Endothelial cell of umbilical vein (primary cell): ENCODE measurements around the gene ZNF160. TPM values are rescaled to one million over a fixed set of nuclear protein-coding genes. Genes with fewer than 3 reads are reported as not detected.

Experiments
- BruUV-seq: library from RNA; stranded (reverse); fragments of 400-500 nt; replicated peaks from 2 replicates; lab custom pipeline; 2021; lab: Mats Ljungman, UMichigan
- CTCF ChIA-PET: fragments of 300-600, 350-600 bp; sonication (Branson Sonifier 250); formaldehyde crosslinking; loops from one replicate; lab custom pipeline; 2021; ENCODE audit warnings: antibody characterized with exemption, inconsistent platforms; lab: Charles Lee
- POLR2A ChIA-PET: fragments of 300-600, 350-600 bp; sonication (Branson Sonifier 250); formaldehyde crosslinking; loops from one replicate; lab custom pipeline; 2021; ENCODE audit warnings: antibody characterized with exemption, inconsistent platforms; lab: Charles Lee
- DNase-seq: peaks from one replicate; pipeline ENCODE4 v3.0.0-alpha.2; 2011; ENCODE audit warnings: low read depth, low spot score
- FAIRE-seq: peaks from 2 replicates; lab custom pipeline; 2011; peaks lifted over from hg19 to GRCh38; lab: Jason Lieb, UNC
- H2AFZ ChIP-seq: 2 replicates; pipeline ENCODE4 v1.6.0; 2012; ENCODE audit warnings: low read depth, low read length, control low read depth, inconsistent platforms
- H3K27ac ChIP-seq: 2 replicates; pipeline ENCODE4 v1.5.1; 2011; ENCODE audit warnings: low read depth, mild to moderate bottlenecking, control low read depth, low read length, moderate library complexity; ENCODE audit not compliant: insufficient read depth
- H3K27me3 ChIP-seq, 2 experiments: 2 replicates each; pipeline versions ENCODE4 v1.6.0 to v1.6.1; 2011; ENCODE audit warnings: low read length in 2 of 2, mixed read lengths in 1 of 2; ENCODE audit not compliant: control insufficient read depth in 2 of 2, insufficient read depth in 2 of 2
- H3K36me3 ChIP-seq, 2 experiments: 2 replicates in 1 of 2; 3 replicates in 1 of 2; pipeline ENCODE4 v1.5.1; 2011; ENCODE audit warnings: low read length in 2 of 2, mild to moderate bottlenecking in 1 of 2, moderate library complexity in 1 of 2; ENCODE audit not compliant: control insufficient read depth in 2 of 2, insufficient read depth in 2 of 2; ENCODE audit errors: extremely low read depth in 1 of 2
- H3K4me1 ChIP-seq: 3 replicates; pipeline ENCODE4 v1.5.1; 2011; ENCODE audit warnings: mild to moderate bottlenecking, low read length; ENCODE audit not compliant: control insufficient read depth, insufficient read depth; ENCODE audit errors: extremely low read depth
- H3K4me2 ChIP-seq: 2 replicates; pipeline ENCODE4 v1.6.1; 2011; ENCODE audit warnings: low read length, control low read depth, mixed read lengths; ENCODE audit not compliant: insufficient read depth
- H3K4me3 ChIP-seq, 3 experiments: fragments of 200-600 bp in 1 of 3; sonication (generic), shearing (Covaris generic) in 1 of 3; replicated peaks in 1 of 3; 2 replicates each; pipeline ENCODE4 v1.5.1; 2011 to 2016; ENCODE audit warnings: control low read depth in 3 of 3, low read length in 3 of 3, mild to moderate bottlenecking in 2 of 3, inconsistent platforms in 1 of 3, low read depth in 1 of 3, moderate library complexity in 1 of 3; ENCODE audit not compliant: insufficient read depth in 1 of 3
- H3K79me2 ChIP-seq: 2 replicates; pipeline ENCODE4 v1.6.0; 2012; ENCODE audit warnings: low read length, inconsistent platforms; ENCODE audit not compliant: control insufficient read depth, insufficient read depth
- H3K9ac ChIP-seq: replicated peaks from 2 replicates; pipeline ENCODE3; 2011; ENCODE audit warnings: low read length, control low read depth; ENCODE audit not compliant: insufficient read depth; ENCODE audit errors: extremely low read depth
- H3K9me1 ChIP-seq: replicated peaks from 3 replicates; pipeline ENCODE4 v1.6.0; 2011; ENCODE audit warnings: mild to moderate bottlenecking, low read length; ENCODE audit not compliant: control insufficient read depth, insufficient read depth; ENCODE audit errors: extremely low read depth
- H3K9me3 ChIP-seq: replicated peaks from 2 replicates; pipeline ENCODE4 v1.5.1; 2012; ENCODE audit warnings: low read length, inconsistent platforms; ENCODE audit not compliant: control insufficient read depth, insufficient read depth
- H4K20me1 ChIP-seq: replicated peaks from 2 replicates; pipeline ENCODE3; 2011; ENCODE audit warnings: mild to moderate bottlenecking, low read length; ENCODE audit not compliant: control insufficient read depth, insufficient read depth; ENCODE audit errors: extremely low read depth
- EZH2 ChIP-seq: IDR thresholded peaks from 2 replicates; pipeline ENCODE4 v1.6.1; 2012; ENCODE audit warnings: borderline replicate concordance, low read depth, mild to moderate bottlenecking, moderate library complexity, low read length, inconsistent platforms; ENCODE audit not compliant: severe bottlenecking
- FOS ChIP-seq: IDR thresholded peaks from 2 replicates; pipeline ENCODE4 v1.6.1; 2011; ENCODE audit warnings: mild to moderate bottlenecking, low read length, moderate library complexity, borderline replicate concordance; ENCODE audit not compliant: insufficient read depth
- GATA2 ChIP-seq: IDR thresholded peaks from 2 replicates; pipeline ENCODE4 v1.7.0; 2011; ENCODE audit warnings: low read depth, mild to moderate bottlenecking, moderate library complexity, mixed read lengths, low read length; ENCODE audit not compliant: insufficient read length, insufficient read depth
- JUN ChIP-seq: IDR thresholded peaks from 2 replicates; pipeline ENCODE4 v1.6.1; 2011; ENCODE audit warnings: borderline replicate concordance, low read depth; ENCODE audit not compliant: insufficient read length, insufficient read depth
- MYC ChIP-seq: IDR thresholded peaks from one replicate; pipeline ENCODE4 v1.6.1; 2011; ENCODE audit warnings: mild to moderate bottlenecking, low read depth, low read length
- POLR2A ChIP-seq: IDR thresholded peaks from 2 replicates; pipeline ENCODE4 v1.6.1; 2012; ENCODE audit warnings: low read depth, mild to moderate bottlenecking, control low read depth, low read length
- POLR2AphosphoS5 ChIP-seq: IDR thresholded peaks from 2 replicates; pipeline ENCODE4 v1.6.1; 2012; ENCODE audit warnings: low read depth, mild to moderate bottlenecking, control low read depth, low read length, moderate library complexity; ENCODE audit not compliant: insufficient read depth
- dilution Hi-C: fragments of 300-500 bp; cut with MboI; formaldehyde crosslinking; loops from one replicate; pipeline ENCODE4 v1.15.0; 2019; ENCODE audit warnings: low sequenced_read_pairs; ENCODE audit not compliant: extremely low pct_ligation_motif_present
- intact Hi-C: fragments of 100-400 bp; cut with micrococcal nuclease; formaldehyde crosslinking; loops from one replicate; pipeline ENCODE4 v1.10.0; 2022
- polyA plus RNA-seq, 4 experiments: library from polyadenylated mRNA; depleted of rRNA in 3 of 4; stranded (reverse) in 3 of 4; unstranded in 1 of 4; fragments of >200 nt; gene quantifications; 2 replicates each; pipeline versions ENCODE4 v1.2.1 to v1.2.3, GENCODE V29; 2011 to 2012; ENCODE audit warnings: missing spikeins in 1 of 4
- total RNA-seq: library from RNA; stranded (reverse); gene quantifications from 2 replicates; pipeline ENCODE4 v1.2.3, GENCODE V29; 2021
- TF ChIP-seq, protein P1 (sequence below), 2 donors: IDR thresholded peaks; 1 replicate in 1 of 2; 2 replicates in 1 of 2; pipeline ENCODE4 v1.5.1; 2011; ENCODE audit warnings: low read length in 2 of 2, mild to moderate bottlenecking in 2 of 2, moderate library complexity in 2 of 2, control low read depth in 1 of 2, inconsistent platforms in 1 of 2, low read depth in 1 of 2; ENCODE audit not compliant: insufficient read depth in 1 of 2; ENCODE audit errors: extremely low read depth in 1 of 2
- TF ChIP-seq, protein P2 (sequence below): IDR thresholded peaks from 2 replicates; pipeline ENCODE4 v1.6.1; 2011; ENCODE audit not compliant: insufficient read depth, insufficient read length

Gene ZNF160
- total and polyA plus RNA-seq, 2 donors (not counting 3 experiments of a cell fraction or from before 2014, with no cell fraction given) = 11.3 to 16.4 TPM

DNA sequence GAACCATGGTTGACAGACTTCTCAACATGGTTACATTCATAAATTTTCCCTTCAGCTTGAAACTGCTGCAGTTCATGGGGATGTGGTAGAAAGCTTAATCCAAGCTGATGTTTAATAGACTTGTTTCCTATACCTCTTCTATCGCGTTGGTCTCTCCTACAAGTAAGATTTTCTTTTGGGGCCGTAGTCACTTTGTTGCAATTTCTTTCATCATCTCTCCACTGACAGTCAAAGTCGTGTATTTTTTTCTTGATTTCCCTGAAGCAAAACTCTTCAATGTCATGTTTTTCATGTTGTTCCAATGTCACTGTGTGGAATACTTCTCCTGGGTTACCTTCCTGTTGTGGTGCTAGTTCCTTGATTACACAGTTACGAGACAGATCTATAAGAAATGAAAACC is 6.3 kb upstream of the ZNF160 start:
- no peak for FAIRE-seq
- TF ChIP-seq FOS (no peak), JUN (no peak), POLR2AphosphoS5 (no peak), MYC (no peak), EZH2 (no peak), POLR2A (no peak), GATA2 (no peak)
- TF ChIP-seq, protein P1, sequence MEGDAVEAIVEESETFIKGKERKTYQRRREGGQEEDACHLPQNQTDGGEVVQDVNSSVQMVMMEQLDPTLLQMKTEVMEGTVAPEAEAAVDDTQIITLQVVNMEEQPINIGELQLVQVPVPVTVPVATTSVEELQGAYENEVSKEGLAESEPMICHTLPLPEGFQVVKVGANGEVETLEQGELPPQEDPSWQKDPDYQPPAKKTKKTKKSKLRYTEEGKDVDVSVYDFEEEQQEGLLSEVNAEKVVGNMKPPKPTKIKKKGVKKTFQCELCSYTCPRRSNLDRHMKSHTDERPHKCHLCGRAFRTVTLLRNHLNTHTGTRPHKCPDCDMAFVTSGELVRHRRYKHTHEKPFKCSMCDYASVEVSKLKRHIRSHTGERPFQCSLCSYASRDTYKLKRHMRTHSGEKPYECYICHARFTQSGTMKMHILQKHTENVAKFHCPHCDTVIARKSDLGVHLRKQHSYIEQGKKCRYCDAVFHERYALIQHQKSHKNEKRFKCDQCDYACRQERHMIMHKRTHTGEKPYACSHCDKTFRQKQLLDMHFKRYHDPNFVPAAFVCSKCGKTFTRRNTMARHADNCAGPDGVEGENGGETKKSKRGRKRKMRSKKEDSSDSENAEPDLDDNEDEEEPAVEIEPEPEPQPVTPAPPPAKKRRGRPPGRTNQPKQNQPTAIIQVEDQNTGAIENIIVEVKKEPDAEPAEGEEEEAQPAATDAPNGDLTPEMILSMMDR (IDR thresholded peaks at IDR 0.05; ENCODE audit: extremely low read depth in 1 of 2, insufficient read depth in 1 of 2, low read depth in 1 of 2, low read length in 2 of 2) = no peak
- TF ChIP-seq, protein P2, sequence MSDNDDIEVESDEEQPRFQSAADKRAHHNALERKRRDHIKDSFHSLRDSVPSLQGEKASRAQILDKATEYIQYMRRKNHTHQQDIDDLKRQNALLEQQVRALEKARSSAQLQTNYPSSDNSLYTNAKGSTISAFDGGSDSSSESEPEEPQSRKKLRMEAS = no peak

More for the DNA sequence above, 6.3 kb upstream of the ZNF160 start:
- ChIA-PET CTCF (no interaction called here), POLR2A (no interaction called here)
- H3K4me3 ChIP-seq = no peak overlapping the region
- no peaks in the 10 kb centered on the region for H3K79me2 ChIP-seq
- no peaks in the 10 kb centered on the region for H3K9me3 ChIP-seq
- no peak for DNase-seq
- no peak overlapping the region for H2AFZ ChIP-seq
- H4K20me1 ChIP-seq = no peaks in the 10 kb centered on the region
- no peak overlapping the region for H3K9ac ChIP-seq
- intact Hi-C loops (no loop called here), dilution Hi-C loops (no loop called here)
- BruUV-seq = no TSS peak
- no peaks in the 10 kb centered on the region for H3K27me3 ChIP-seq
- H3K4me2 ChIP-seq = no peak overlapping the region
- H3K4me1 ChIP-seq = no peaks in the 10 kb centered on the region
- H3K27ac ChIP-seq = no peak overlapping the region
- H3K36me3 ChIP-seq = no peaks in the 10 kb centered on the region
- H3K9me1 ChIP-seq = no peaks in the 10 kb centered on the region
